CD4-positive, alpha-beta T cell treated with Interleukin-17A for 4 hours (primary cell): Measurements from ENCODE around the gene ZNF138.

Source experiments
- DNase-seq: peaks from one replicate; pipeline ENCODE4 v3.0.0-alpha.2; 2020; ENCODE audit warnings: mixed read lengths

The ZNF138 gene

GRCh38 chr7:64876792-64877713 is 82.8 kb downstream of the ZNF138 start:
- peak; percentile 70 for DNase-seq

GRCh38 chr7:64877714-64878610 is 83.7 kb downstream of the ZNF138 start:
- no peak for DNase-seq

GRCh38 chr7:64878684-64879083 is 84.5 kb downstream of the ZNF138 start:
- DNase-seq, result no peak

- no peak for DNase-seq
These were observed 85.0 kb downstream of the ZNF138 start for GRCh38 chr7:64879086-64879730.

- DNase-seq, result no peak
These were observed 85.6 kb downstream of the ZNF138 start for GRCh38 chr7:64879800-64880199.

GRCh38 chr7:64880322-64881297 is 86.4 kb downstream of the ZNF138 start:
- DNase-seq, result no peak

- no peak for DNase-seq
These were observed 87.4 kb downstream of the ZNF138 start for GRCh38 chr7:64881461-64882287.

GRCh38 chr7:64882341-64883112 is 88.3 kb downstream of the ZNF138 start:
- DNase-seq, result no peak
